Liver (tissue), 3 donors: ENCODE data around the gene GPN1.

Experiments used
- EGR1 ChIP-seq, 2 donors: IDR thresholded peaks; 2 replicates each; pipeline ENCODE4 v1.6.1; 2016 to 2018; ENCODE audit warnings: antibody characterized with exemption in 2 of 2, low read depth in 2 of 2
- FOXA2 ChIP-seq: IDR thresholded peaks from 2 replicates; pipeline ENCODE4 v1.6.1; 2016; ENCODE audit warnings: antibody characterized with exemption
- GABPA ChIP-seq, 2 donors: IDR thresholded peaks in 1 of 2; conservative IDR thresholded peaks in 1 of 2; 2 replicates each; pipeline ENCODE4 v1.6.1; 2016; ENCODE audit warnings: antibody characterized with exemption in 2 of 2, mild to moderate bottlenecking in 1 of 2, moderate library complexity in 1 of 2
- RXRA ChIP-seq, 2 donors: IDR thresholded peaks; 2 replicates each; pipeline ENCODE4 v1.6.1; 2017 to 2018; ENCODE audit warnings: antibody characterized with exemption in 2 of 2, mild to moderate bottlenecking in 1 of 2
- TF ChIP-seq, protein P1 (sequence below): fragments of 150-350 bp; IDR thresholded peaks from 2 replicates; pipeline ENCODE4 v1.5.1; 2017; ENCODE audit warnings: improper control_type of control experiment, low read depth, low read length; ENCODE audit not compliant: missing input control
- TF ChIP-seq, protein P2 (sequence below): IDR thresholded peaks from 2 replicates; pipeline ENCODE4 v1.6.1; 2016; ENCODE audit warnings: antibody characterized with exemption
- TF ChIP-seq, protein P3 (sequence below): IDR thresholded peaks from 2 replicates; pipeline ENCODE4 v1.6.1; 2016; ENCODE audit warnings: antibody characterized with exemption, mild to moderate bottlenecking
- TF ChIP-seq, protein P4 (sequence below): IDR thresholded peaks from 2 replicates; pipeline ENCODE4 v1.6.1; 2016; ENCODE audit warnings: antibody characterized with exemption
- donor health status: healthy.
- donor health status: healthy.

DNA sequence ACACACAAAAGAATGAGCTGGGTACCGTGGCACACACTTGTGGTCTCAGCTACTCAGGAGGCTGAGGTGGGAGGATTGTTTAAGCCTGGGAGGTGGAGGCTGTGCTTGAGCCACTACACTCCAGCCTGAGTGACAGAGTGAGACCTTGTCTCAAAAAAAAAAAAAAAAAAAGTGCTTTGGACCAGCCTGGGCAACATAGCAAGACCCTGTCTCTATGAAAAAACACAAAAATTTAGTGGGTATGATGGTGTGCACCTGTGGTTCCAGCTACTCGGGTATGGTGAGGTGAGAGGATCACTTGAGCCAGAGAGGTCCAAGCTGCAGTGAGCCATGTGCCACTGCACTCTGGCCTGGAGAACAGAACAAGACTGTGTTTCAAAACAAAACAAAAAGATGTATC, 35.6 kb upstream of the GPN1 start:
- TF ChIP-seq, protein P1, sequence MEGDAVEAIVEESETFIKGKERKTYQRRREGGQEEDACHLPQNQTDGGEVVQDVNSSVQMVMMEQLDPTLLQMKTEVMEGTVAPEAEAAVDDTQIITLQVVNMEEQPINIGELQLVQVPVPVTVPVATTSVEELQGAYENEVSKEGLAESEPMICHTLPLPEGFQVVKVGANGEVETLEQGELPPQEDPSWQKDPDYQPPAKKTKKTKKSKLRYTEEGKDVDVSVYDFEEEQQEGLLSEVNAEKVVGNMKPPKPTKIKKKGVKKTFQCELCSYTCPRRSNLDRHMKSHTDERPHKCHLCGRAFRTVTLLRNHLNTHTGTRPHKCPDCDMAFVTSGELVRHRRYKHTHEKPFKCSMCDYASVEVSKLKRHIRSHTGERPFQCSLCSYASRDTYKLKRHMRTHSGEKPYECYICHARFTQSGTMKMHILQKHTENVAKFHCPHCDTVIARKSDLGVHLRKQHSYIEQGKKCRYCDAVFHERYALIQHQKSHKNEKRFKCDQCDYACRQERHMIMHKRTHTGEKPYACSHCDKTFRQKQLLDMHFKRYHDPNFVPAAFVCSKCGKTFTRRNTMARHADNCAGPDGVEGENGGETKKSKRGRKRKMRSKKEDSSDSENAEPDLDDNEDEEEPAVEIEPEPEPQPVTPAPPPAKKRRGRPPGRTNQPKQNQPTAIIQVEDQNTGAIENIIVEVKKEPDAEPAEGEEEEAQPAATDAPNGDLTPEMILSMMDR, result no peak
- TF ChIP-seq GABPA (IDR thresholded peaks at IDR 0.05 in 1 of 2, conservative IDR thresholded peaks at IDR 0.05 in 1 of 2), result no peak
- TF ChIP-seq, protein P2, sequence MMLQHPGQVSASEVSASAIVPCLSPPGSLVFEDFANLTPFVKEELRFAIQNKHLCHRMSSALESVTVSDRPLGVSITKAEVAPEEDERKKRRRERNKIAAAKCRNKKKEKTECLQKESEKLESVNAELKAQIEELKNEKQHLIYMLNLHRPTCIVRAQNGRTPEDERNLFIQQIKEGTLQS, result no peak
- TF ChIP-seq RXRA (IDR thresholded peaks at IDR 0.05), result no peak
- TF ChIP-seq FOXA2, result no peak
- TF ChIP-seq, protein P3, sequence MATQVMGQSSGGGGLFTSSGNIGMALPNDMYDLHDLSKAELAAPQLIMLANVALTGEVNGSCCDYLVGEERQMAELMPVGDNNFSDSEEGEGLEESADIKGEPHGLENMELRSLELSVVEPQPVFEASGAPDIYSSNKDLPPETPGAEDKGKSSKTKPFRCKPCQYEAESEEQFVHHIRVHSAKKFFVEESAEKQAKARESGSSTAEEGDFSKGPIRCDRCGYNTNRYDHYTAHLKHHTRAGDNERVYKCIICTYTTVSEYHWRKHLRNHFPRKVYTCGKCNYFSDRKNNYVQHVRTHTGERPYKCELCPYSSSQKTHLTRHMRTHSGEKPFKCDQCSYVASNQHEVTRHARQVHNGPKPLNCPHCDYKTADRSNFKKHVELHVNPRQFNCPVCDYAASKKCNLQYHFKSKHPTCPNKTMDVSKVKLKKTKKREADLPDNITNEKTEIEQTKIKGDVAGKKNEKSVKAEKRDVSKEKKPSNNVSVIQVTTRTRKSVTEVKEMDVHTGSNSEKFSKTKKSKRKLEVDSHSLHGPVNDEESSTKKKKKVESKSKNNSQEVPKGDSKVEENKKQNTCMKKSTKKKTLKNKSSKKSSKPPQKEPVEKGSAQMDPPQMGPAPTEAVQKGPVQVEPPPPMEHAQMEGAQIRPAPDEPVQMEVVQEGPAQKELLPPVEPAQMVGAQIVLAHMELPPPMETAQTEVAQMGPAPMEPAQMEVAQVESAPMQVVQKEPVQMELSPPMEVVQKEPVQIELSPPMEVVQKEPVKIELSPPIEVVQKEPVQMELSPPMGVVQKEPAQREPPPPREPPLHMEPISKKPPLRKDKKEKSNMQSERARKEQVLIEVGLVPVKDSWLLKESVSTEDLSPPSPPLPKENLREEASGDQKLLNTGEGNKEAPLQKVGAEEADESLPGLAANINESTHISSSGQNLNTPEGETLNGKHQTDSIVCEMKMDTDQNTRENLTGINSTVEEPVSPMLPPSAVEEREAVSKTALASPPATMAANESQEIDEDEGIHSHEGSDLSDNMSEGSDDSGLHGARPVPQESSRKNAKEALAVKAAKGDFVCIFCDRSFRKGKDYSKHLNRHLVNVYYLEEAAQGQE, result no peak
- TF ChIP-seq, protein P4, sequence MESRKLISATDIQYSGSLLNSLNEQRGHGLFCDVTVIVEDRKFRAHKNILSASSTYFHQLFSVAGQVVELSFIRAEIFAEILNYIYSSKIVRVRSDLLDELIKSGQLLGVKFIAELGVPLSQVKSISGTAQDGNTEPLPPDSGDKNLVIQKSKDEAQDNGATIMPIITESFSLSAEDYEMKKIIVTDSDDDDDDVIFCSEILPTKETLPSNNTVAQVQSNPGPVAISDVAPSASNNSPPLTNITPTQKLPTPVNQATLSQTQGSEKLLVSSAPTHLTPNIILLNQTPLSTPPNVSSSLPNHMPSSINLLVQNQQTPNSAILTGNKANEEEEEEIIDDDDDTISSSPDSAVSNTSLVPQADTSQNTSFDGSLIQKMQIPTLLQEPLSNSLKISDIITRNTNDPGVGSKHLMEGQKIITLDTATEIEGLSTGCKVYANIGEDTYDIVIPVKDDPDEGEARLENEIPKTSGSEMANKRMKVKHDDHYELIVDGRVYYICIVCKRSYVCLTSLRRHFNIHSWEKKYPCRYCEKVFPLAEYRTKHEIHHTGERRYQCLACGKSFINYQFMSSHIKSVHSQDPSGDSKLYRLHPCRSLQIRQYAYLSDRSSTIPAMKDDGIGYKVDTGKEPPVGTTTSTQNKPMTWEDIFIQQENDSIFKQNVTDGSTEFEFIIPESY, result no peak
- TF ChIP-seq EGR1 (IDR thresholded peaks at IDR 0.05; ENCODE audit: low read depth in 2 of 2), result no peak
